Activated CD4-positive, alpha-beta T cell treated with anti-CD3 and anti-CD28 coated beads, Interleukin-2, amount 50 U/mL, for 1 hour (primary cell): Measurements from ENCODE around the gene CATSPER4.

ENCODE experiments used
- DNase-seq: peaks from one replicate; pipeline ENCODE4 v3.0.0-alpha.2; 2020

Gene CATSPER4

GRCh38 chr1:26190373-26190987 lies at the start of gene CATSPER4:
TSS of gene CATSPER4 (plus strand) at chr1:26190602. CDS start at chr1:26190628, 26 bp downstream.
- no peak for DNase-seq

- no peak for DNase-seq
Observed at GRCh38 chr1:26142159-26142558, 48.2 kb upstream of the CATSPER4 start.

- peak; percentile 70 for DNase-seq
Observed at GRCh38 chr1:26145041-26145959, 45.1 kb upstream of the CATSPER4 start.

- DNase-seq = no peak
Observed at GRCh38 chr1:26145960-26146294, 44.5 kb upstream of the CATSPER4 start.

- DNase-seq = no peak
Observed at GRCh38 chr1:26148887-26149286, 41.5 kb upstream of the CATSPER4 start.

- no peak for DNase-seq
Observed at GRCh38 chr1:26153966-26154532, 36.4 kb upstream of the CATSPER4 start.

GRCh38 chr1:26154750-26155149 lies 35.7 kb upstream of the CATSPER4 start:
- DNase-seq = no peak

GRCh38 chr1:26155370-26156284 lies 34.8 kb upstream of the CATSPER4 start:
- no peak for DNase-seq

GRCh38 chr1:26156285-26157038 lies 33.9 kb upstream of the CATSPER4 start:
- no peak for DNase-seq

- no peak for DNase-seq
Observed at GRCh38 chr1:26158271-26158907, 32.0 kb upstream of the CATSPER4 start.

- DNase-seq = no peak
Observed at GRCh38 chr1:26158908-26159742, 31.3 kb upstream of the CATSPER4 start, which contains the start of gene FAM110D. TSS of gene FAM110D (plus strand) at chr1:26159079. CDS start at chr1:26161292, 2,213 bp downstream.

GRCh38 chr1:26159743-26160039 lies 30.7 kb upstream of the CATSPER4 start:
- no peak for DNase-seq

- no peak for DNase-seq
Observed at GRCh38 chr1:26160527-26161414, 29.6 kb upstream of the CATSPER4 start.

GRCh38 chr1:26161415-26162219 lies 28.8 kb upstream of the CATSPER4 start:
- DNase-seq = peak; percentile 27

- no peak for DNase-seq
Observed at GRCh38 chr1:26162220-26162709, 28.1 kb upstream of the CATSPER4 start.

GRCh38 chr1:26163684-26164035 lies 26.7 kb upstream of the CATSPER4 start:
- no peak for DNase-seq

- DNase-seq = peak; percentile 50
Observed at GRCh38 chr1:26164036-26164860, 26.2 kb upstream of the CATSPER4 start.
